Measurements from ENCODE around the gene MON2. TPM values are rescaled to one million over a fixed set of nuclear protein-coding genes. Genes with fewer than 3 reads are reported as not detected.

Gene MON2
- total and polyA plus RNA-seq, 2 of the 13 experiments (the other 11 are each of a cell fraction or from before 2014, with no cell fraction given), result 10.5 to 24.8 TPM

DNA sequence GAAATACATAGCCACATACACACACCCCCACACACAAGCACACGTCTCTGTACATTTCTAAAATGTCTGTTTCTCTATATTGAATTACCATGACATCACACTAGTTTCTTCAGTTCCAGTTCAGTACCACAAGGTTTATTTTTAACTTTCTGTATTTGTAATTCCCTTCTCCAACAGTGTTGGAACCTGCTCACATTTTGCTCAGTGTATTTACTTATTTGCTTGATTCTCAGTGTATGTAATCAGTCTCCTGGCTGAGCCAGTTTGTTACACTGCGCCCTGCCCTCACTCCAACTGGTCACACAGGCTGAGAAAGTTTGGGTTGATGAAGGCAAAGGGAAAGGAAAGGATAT lies 67.1 kb downstream of the MON2 start (continued):
- TF ChIP-seq CBX5 (CRISPR knock-in tag; IDR thresholded peaks at IDR 0.05; ENCODE audit: borderline replicate concordance) (no peak), SNAI1 (CRISPR knock-in tag; IDR thresholded peaks at IDR 0.05; ENCODE audit: borderline replicate concordance) (no peak), NCOR1 (IDR thresholded peaks at IDR 0.05; ENCODE audit: borderline replicate concordance, low read length) (no peak), ZNF337 (CRISPR knock-in tag; IDR thresholded peaks at IDR 0.05; ENCODE audit: borderline replicate concordance, low read depth) (no peak), ELF1 (CRISPR knock-in tag; IDR thresholded peaks at IDR 0.05) (no peak), ZNF20 (CRISPR knock-in tag; IDR thresholded peaks at IDR 0.05) (no peak)
- TF ChIP-seq, protein P1, sequence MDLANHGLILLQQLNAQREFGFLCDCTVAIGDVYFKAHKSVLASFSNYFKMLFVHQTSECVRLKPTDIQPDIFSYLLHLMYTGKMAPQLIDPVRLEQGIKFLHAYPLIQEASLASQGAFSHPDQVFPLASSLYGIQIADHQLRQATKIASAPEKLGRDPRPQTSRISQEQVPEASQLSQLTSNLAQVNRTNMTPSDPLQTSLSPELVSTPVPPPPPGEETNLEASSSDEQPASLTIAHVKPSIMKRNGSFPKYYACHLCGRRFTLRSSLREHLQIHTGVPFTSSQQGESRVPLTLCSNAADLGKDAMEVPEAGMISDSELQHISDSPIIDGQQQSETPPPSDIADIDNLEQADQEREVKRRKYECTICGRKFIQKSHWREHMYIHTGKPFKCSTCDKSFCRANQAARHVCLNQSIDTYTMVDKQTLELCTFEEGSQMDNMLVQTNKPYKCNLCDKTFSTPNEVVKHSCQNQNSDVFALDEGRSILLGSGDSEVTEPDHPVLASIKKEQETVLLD (CRISPR knock-in tag; IDR thresholded peaks at IDR 0.05; ENCODE audit: low read depth), result no peak

GRCh38 chr12:62536546-62536945 lies 69.9 kb downstream of the MON2 start:
- Histone ChIP-seq H2AFZ (ENCODE audit: low read length) (no peak overlapping the region), H3K4me3 (replicated peaks in 1 of 3; ENCODE audit: insufficient read depth in 1 of 3, low read depth in 2 of 3, low read length in 3 of 3) (no peak overlapping the region), H3K27ac (ENCODE audit: extremely low read length, insufficient read depth, low read length) (no peak overlapping the region), H3K79me2 (ENCODE audit: insufficient read depth, low read length) (no peaks in the 10 kb centered on the region), H3K9ac (ENCODE audit: insufficient read depth, low read depth, low read length) (no peak overlapping the region), H3K36me3 (replicated peaks in 1 of 2; ENCODE audit: control insufficient read depth in 1 of 2, insufficient read depth in 2 of 2, low read length in 2 of 2) (peaks cover 2 to 21% of the 10 kb centered on the region in 2 experiments; a peak in 3 of 5 replicates), H3K4me2 (ENCODE audit: low read depth, low read length) (no peak overlapping the region), H4K20me1 (ENCODE audit: insufficient read depth, low read length) (no peaks in the 10 kb centered on the region), H3K27me3 (ENCODE audit: control insufficient read depth in 1 of 2, insufficient read depth in 2 of 2, low read length in 2 of 2) (no peaks in the 10 kb centered on the region), H3K4me1 (ENCODE audit: insufficient read depth, low read length) (peaks cover 15% of the 10 kb centered on the region), H3K9me3 (ENCODE audit: low read length) (no peaks in the 10 kb centered on the region)
- in situ Hi-C loops (cut with HindIII; ENCODE audit: extremely low pct_ligation_motif_present, low pct_unique_long_range_greater_than_20kb) (no loop called here), intact Hi-C loops (cut with micrococcal nuclease; ENCODE audit: unreplicated experiment) (no loop called here)
- no peak for ATAC-seq
- ChIA-PET CTCF (ENCODE audit: low intra/inter-chr PET ratio, low total read pairs) (no interaction called here), POLR2A (no interaction called here)
- WGBS (ENCODE audit: low lambda C conversion rate), result 72% methylated on average over 4 of the region's 4 CpGs
- no peak for FAIRE-seq
- no TSS peak for BruUV-seq (replicated peaks)
- DNase-seq (ENCODE audit: low spot score), result no peak
- TF ChIP-seq HNF4A (CRISPR knock-in tag; IDR thresholded peaks at IDR 0.05) (no peak), NRL (CRISPR knock-in tag; IDR thresholded peaks at IDR 0.05; ENCODE audit: borderline replicate concordance) (no peak), POLR2AphosphoS2 (IDR thresholded peaks at IDR 0.05; ENCODE audit: low read depth, low read length) (no peak), ZNF124 (CRISPR knock-in tag; IDR thresholded peaks at IDR 0.05) (no peak), MAZ (IDR thresholded peaks at IDR 0.05; ENCODE audit: borderline replicate concordance, low read depth, low read length) (no peak), MAZ (CRISPR knock-in tag; IDR thresholded peaks at IDR 0.05; ENCODE audit: low read depth) (no peak), ZNF780A (CRISPR knock-in tag; IDR thresholded peaks at IDR 0.05) (no peak), ZBTB1 (CRISPR knock-in tag; IDR thresholded peaks at IDR 0.05; ENCODE audit: borderline replicate concordance) (no peak), ZNF333 (CRISPR knock-in tag; IDR thresholded peaks at IDR 0.05; ENCODE audit: borderline replicate concordance) (no peak), MZF1 (CRISPR knock-in tag; IDR thresholded peaks at IDR 0.05; ENCODE audit: borderline replicate concordance) (no peak), TCF12 (IDR thresholded peaks at IDR 0.05) (no peak), TCF12 (CRISPR knock-in tag; IDR thresholded peaks at IDR 0.05) (no peak), KLF16 (CRISPR knock-in tag; IDR thresholded peaks at IDR 0.05) (no peak), ATM (IDR thresholded peaks at IDR 0.05; ENCODE audit: borderline replicate concordance) (no peak)
- TF ChIP-seq, protein P2, sequence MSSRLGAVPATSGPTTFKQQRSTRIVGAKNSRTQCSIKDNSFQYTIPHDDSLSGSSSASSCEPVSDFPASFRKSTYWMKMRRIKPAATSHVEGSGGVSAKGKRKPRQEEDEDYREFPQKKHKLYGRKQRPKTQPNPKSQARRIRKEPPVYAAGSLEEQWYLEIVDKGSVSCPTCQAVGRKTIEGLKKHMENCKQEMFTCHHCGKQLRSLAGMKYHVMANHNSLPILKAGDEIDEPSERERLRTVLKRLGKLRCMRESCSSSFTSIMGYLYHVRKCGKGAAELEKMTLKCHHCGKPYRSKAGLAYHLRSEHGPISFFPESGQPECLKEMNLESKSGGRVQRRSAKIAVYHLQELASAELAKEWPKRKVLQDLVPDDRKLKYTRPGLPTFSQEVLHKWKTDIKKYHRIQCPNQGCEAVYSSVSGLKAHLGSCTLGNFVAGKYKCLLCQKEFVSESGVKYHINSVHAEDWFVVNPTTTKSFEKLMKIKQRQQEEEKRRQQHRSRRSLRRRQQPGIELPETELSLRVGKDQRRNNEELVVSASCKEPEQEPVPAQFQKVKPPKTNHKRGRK (CRISPR knock-in tag; IDR thresholded peaks at IDR 0.05), result no peak
